Epithelial cell of esophagus (primary cell): ENCODE data around the gene APOBEC4.

Experiments used
- DNase-seq: peaks from one replicate; pipeline ENCODE4 v3.0.0; 2010; ENCODE audit warnings: low read depth
- H3K4me3 ChIP-seq: 2 replicates; pipeline ENCODE4 v1.5.1; 2011; ENCODE audit warnings: mild to moderate bottlenecking, low read length, control low read depth
- CTCF ChIP-seq: IDR thresholded peaks from 2 replicates; pipeline ENCODE4 v1.5.1; 2011; ENCODE audit warnings: low read depth, mild to moderate bottlenecking, low read length, control low read depth, inconsistent platforms; ENCODE audit not compliant: insufficient read depth; ENCODE audit errors: missing control alignments

Gene APOBEC4

DNA sequence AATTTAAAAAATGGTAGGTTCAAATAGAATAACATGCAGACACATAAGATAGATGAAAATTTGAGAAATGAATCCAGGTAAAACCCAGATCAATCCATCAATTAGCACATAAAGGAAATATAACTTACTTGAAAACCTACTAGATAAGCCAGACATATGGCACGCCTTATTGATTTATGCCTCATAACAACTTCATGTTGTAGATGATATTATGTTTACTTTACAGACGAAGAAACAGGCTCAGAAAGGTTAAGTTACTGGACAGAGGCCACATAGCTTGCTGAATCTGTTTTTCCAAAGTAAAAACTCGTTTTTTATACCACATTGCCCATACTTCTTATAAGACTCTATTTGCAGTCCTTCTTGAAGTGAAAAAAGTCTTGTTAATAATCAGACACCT, 40.7 kb downstream of the APOBEC4 start:
- TF ChIP-seq CTCF, result no peak
- no peak overlapping the region for H3K4me3 ChIP-seq
- no peak for DNase-seq

DNA sequence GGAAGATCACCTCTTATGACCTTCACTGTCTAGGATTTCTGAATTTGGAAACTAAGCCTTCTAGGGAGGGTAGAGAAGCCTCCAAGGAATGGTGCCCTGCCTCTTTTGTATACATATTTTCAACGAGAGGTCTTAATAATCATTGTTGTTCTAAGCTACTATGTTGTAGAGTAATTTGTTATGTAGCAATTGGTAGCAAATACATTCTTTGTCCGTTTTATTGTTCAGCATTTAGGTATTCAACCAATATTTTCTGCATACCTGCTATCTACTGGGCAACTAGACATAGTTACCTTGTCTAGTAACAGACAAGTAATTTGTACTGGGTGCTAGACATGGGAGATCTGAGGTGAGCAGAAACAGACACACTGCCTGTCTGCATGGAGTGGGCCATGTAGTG, 42.1 kb downstream of the APOBEC4 start:
- no peak for TF ChIP-seq CTCF
- H3K4me3 ChIP-seq, result no peak overlapping the region
- DNase-seq, result no peak

GRCh38 chr1:183609759-183610452, 43.2 kb downstream of the APOBEC4 start:
- H3K4me3 ChIP-seq, result no peak overlapping the region
- peak; percentile 31 for DNase-seq
- no peak for TF ChIP-seq CTCF

GRCh38 chr1:183609313-183609712, 43.8 kb downstream of the APOBEC4 start:
- DNase-seq, result peak; percentile 90
- H3K4me3 ChIP-seq, result no peak overlapping the region
- TF ChIP-seq CTCF, result peak; percentile 61

GRCh38 chr1:183607322-183607980, 45.7 kb downstream of the APOBEC4 start:
- DNase-seq, result no peak
- no peak for TF ChIP-seq CTCF
- no peak overlapping the region for H3K4me3 ChIP-seq

DNA sequence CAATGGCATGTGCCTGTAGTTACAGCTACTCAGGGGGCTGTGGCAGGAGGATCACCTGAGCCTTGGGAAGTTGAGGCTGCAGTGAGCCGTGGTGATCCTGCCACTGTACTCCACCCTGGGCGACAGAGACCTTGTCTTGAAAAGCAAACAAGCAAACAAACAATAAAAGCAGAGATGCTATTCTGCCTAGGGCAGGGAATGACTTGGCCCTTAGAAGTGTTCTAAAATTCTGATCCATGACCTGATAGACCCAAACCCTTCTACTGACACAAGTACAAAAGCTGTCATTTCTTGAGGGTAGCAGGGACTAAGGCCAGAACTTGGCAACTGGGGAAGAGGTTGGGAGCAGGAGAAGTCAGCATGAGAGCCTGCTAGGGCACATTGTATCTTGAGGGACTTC, 47.2 kb downstream of the APOBEC4 start:
- TF ChIP-seq CTCF, result no peak
- no peak overlapping the region for H3K4me3 ChIP-seq
- DNase-seq, result no peak

DNA sequence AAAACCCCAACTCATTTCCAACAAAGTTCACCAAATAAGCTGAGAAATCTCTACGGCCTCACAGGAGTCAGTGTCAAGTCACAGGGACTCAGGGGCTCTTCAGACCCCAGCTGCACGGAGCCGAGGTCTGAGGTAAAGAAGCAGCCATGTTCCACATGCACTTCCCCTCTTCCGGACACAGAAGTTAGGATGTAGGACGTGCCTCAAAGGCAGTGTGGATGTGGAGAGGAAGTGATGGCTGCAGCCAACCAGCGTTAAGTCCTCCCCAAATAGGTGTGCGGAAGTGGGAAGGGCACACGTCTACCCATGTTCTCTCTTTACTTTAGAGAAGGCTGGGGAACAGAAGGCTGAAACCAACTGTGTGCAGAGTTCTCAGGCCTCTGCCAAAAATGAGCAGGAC, 48.3 kb downstream of the APOBEC4 start:
- no peak for DNase-seq
- no peak for TF ChIP-seq CTCF
- H3K4me3 ChIP-seq, result no peak overlapping the region
